KMS-11 (cell line): ENCODE measurements around the gene GNA12.
"Not testable (repeated sequence)": the region's sequence is repeated elsewhere in the genome, so short reads cannot be mapped to it uniquely, and the experiment has no call there.

Experiments used
- H2AFZ ChIP-seq: fragments of 200-600 bp; sonication (generic); 2 replicates; pipeline ENCODE4 v1.6.1; 2016; ENCODE audit warnings: antibody characterized with exemption, mixed run types, low read depth
- H3K27ac ChIP-seq: fragments of 200-600 bp; sonication (generic); 2 replicates; pipeline ENCODE4 v1.6.1; 2016; ENCODE audit warnings: mild to moderate bottlenecking, mixed run types
- H3K27me3 ChIP-seq: fragments of 200-600 bp; sonication (generic); 2 replicates; pipeline ENCODE4 v1.6.1; 2017; ENCODE audit warnings: mild to moderate bottlenecking, low read depth, mixed run types, moderate library complexity; ENCODE audit not compliant: insufficient read depth
- H3K36me3 ChIP-seq: fragments of 200-600 bp; sonication (generic); 2 replicates; pipeline ENCODE4 v1.6.1; 2017; ENCODE audit warnings: mild to moderate bottlenecking, mixed run types; ENCODE audit not compliant: insufficient read depth
- H3K4me1 ChIP-seq: fragments of 200-600 bp; sonication (generic); 2 replicates; pipeline ENCODE4 v1.6.1; 2016; ENCODE audit warnings: mild to moderate bottlenecking, low read depth, mixed run types; ENCODE audit not compliant: poor library complexity, severe bottlenecking
- H3K4me2 ChIP-seq: fragments of 200-600 bp; sonication (generic); 2 replicates; pipeline ENCODE4 v1.7.0; 2016; ENCODE audit warnings: mild to moderate bottlenecking, mixed run types
- H3K4me3 ChIP-seq: fragments of 200-600 bp; sonication (generic); IDR thresholded peaks from 2 replicates; pipeline ENCODE4 v1.6.1; 2017; ENCODE audit warnings: low read depth, low read length, mixed read lengths; ENCODE audit not compliant: insufficient read depth
- H3K79me2 ChIP-seq: fragments of 200-600 bp; sonication (generic); 2 replicates; pipeline ENCODE4 v1.6.1; 2016; ENCODE audit warnings: low read depth, mixed run types; ENCODE audit not compliant: insufficient read depth
- H3K9ac ChIP-seq: fragments of 200-600 bp; sonication (generic); 2 replicates; pipeline ENCODE4 v1.6.1; 2016; ENCODE audit warnings: mild to moderate bottlenecking, mixed run types
- H4K20me1 ChIP-seq: fragments of 200-600 bp; sonication (generic); 2 replicates; pipeline ENCODE4 v1.6.1; 2016; ENCODE audit warnings: mild to moderate bottlenecking, mixed run types; ENCODE audit not compliant: insufficient read depth
- CTCF ChIP-seq: fragments of 200-600 bp; sonication (generic); conservative IDR thresholded peaks from 2 replicates; pipeline ENCODE4 v1.6.1; 2017; ENCODE audit warnings: low read depth, mild to moderate bottlenecking, antibody characterized with exemption, low read length, moderate library complexity, mixed read lengths

Gene GNA12

GRCh38 chr7:2856388-2857169 lies 12.5 kb upstream of the GNA12 start:
- H3K27me3 ChIP-seq: no peaks in the 10 kb centered on the region
- H3K79me2 ChIP-seq: no peaks in the 10 kb centered on the region
- H3K36me3 ChIP-seq: no peaks in the 10 kb centered on the region
- H3K4me1 ChIP-seq: no peaks in the 10 kb centered on the region
- H4K20me1 ChIP-seq: no peaks in the 10 kb centered on the region
- no peak overlapping the region for H3K27ac ChIP-seq
- TF ChIP-seq CTCF: no peak
- H3K9ac ChIP-seq: no peak overlapping the region
- H3K4me3 ChIP-seq: no peak overlapping the region
- H2AFZ ChIP-seq: no peak overlapping the region
- H3K4me2 ChIP-seq: no peak overlapping the region

GRCh38 chr7:2855386-2855785 lies 11.3 kb upstream of the GNA12 start:
- Histone ChIP-seq H3K4me3 (no peak overlapping the region), H3K27me3 (no peaks in the 10 kb centered on the region), H3K9ac (no peak overlapping the region), H4K20me1 (no peaks in the 10 kb centered on the region), H3K27ac (no peak overlapping the region), H3K79me2 (no peaks in the 10 kb centered on the region), H3K36me3 (no peaks in the 10 kb centered on the region), H2AFZ (no peak overlapping the region), H3K4me2 (no peak overlapping the region), H3K4me1 (no peaks in the 10 kb centered on the region)
- no peak for TF ChIP-seq CTCF

GRCh38 chr7:2853552-2853951 lies 9.4 kb upstream of the GNA12 start:
- H2AFZ ChIP-seq, H3K27ac ChIP-seq, H3K4me2 ChIP-seq, H4K20me1 ChIP-seq, H3K36me3 ChIP-seq, H3K9ac ChIP-seq, H3K4me3 ChIP-seq, H3K4me1 ChIP-seq, H3K27me3 ChIP-seq, H3K79me2 ChIP-seq: not testable (repeated sequence)

DNA sequence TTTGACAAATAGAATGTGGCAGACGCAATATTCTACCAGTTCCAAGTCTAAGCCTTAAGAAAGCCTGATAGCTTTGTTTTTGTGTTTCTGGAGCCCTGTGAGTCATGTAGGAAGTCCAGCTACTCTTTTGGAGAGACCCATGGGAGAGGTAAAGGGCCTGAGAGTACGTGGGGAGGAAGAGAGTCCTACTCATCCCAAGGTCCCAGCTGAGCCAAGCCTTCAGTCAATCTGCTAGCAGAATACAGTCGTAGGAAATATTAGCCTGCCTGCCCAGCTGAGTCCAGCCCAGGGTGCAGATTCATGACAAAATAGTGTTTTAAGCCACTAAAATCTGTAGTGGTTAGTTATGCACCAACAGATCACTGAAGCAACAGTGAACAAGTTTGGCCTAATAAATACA lies 9.0 kb upstream of the GNA12 start:
- Histone ChIP-seq H3K4me3 (no peak overlapping the region), H3K27ac (no peak overlapping the region), H3K79me2 (no peaks in the 10 kb centered on the region), H3K36me3 (no peaks in the 10 kb centered on the region), H4K20me1 (no peaks in the 10 kb centered on the region), H3K4me1 (no peaks in the 10 kb centered on the region), H3K27me3 (no peaks in the 10 kb centered on the region), H3K9ac (no peak overlapping the region), H3K4me2 (no peak overlapping the region), H2AFZ (no peak overlapping the region)
- TF ChIP-seq CTCF: no peak

GRCh38 chr7:2851497-2851896 lies 7.4 kb upstream of the GNA12 start:
- H3K27ac ChIP-seq: no peak overlapping the region
- no peaks in the 10 kb centered on the region for H3K36me3 ChIP-seq
- no peak for TF ChIP-seq CTCF
- H2AFZ ChIP-seq: no peak overlapping the region
- no peaks in the 10 kb centered on the region for H3K4me1 ChIP-seq
- H3K9ac ChIP-seq: no peak overlapping the region
- H3K4me3 ChIP-seq: no peak overlapping the region
- no peaks in the 10 kb centered on the region for H3K79me2 ChIP-seq
- H4K20me1 ChIP-seq: no peaks in the 10 kb centered on the region
- H3K27me3 ChIP-seq: no peaks in the 10 kb centered on the region
- no peak overlapping the region for H3K4me2 ChIP-seq
